HG03175 (cell line): ENCODE results near the gene MTARC1.
A peak's percentile ranks its signal among the peaks of the same experiment; 100 is the strongest.

Experiments used
- ATAC-seq: cut with Tn5 transposase; IDR thresholded peaks from one replicate; pipeline ENCODE4 v1.9.1; 2021; ENCODE audit warnings: mild to moderate bottlenecking, moderate library complexity; ENCODE audit not compliant: unreplicated experiment

The MTARC1 gene

DNA sequence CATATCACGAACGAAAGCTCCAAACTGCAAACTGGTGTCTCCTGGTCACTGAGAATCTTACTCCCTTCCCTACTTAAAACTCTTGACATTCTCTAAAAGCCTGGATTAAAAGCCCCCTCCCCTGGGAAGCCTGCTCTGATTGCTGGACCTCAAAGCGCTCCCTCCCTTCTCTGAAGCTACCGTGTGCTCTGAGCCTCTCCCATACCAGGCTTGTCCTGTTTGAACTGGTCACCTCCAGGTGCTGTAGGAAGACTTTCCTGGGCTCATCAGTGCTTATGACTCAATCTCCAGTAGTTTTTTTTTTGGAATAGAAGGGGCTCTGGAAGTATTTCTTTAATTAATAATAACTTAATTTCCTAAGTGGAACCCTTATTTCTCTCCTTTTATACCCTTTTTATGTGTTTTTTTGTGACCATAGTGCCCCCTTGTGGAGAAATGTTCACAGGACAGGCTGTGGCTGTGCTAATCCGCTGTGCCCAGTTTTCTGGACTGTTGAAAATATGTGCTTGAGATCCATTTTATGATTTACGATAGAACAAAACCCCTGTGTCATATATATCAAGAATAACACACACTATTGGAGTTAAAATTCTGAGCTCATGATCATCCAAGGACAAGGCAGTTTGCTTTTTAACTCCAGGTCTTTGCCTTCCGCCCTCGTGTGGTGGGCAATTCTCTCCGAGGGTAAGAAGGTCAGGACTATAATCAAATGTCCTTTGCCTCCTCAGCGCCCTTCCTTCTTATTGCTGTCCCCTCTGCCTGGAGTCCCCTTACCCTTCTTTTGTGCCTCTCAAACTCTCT lies 16.9 kb downstream of the MTARC1 start:
- ATAC-seq, result peak; percentile 50

DNA sequence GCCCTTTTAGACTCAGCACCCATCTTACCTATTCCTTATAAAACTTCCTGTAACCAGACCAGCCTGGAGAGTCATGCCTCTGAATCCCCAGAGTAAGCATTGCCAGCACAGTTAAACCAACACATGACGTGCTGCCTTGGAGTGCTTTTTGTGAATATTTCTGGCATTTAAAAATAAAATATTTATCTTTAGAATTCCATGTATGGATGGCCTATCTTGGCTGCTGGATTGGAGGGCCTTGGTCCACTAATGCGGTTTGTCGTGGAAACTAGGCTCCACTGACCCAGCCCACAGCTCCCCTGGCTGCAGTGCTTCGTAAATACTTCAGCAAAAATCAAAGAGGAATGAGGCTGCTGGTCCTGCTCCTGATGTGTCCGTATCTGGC lies 17.5 kb downstream of the MTARC1 start:
- no peak for ATAC-seq

DNA sequence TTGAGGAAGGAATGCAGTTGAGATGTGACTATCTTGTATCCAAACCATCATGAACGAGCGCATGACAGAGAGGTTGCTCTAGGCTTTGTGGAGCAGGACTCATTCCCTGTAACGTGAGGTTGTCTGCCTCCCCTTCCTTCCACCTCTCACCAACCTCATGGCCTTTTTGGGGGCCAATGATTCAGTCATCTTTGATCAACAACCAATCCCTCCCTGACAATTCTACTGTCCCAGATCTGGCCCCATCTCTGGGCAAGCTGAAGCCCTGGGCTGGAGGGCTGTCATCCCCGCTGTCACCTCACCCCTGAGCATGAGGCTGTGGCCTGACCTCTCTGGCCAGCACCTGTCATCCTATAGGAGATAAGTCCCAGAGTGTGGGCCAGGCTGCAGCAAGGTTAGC lies 19.7 kb downstream of the MTARC1 start:
- no peak for ATAC-seq

DNA sequence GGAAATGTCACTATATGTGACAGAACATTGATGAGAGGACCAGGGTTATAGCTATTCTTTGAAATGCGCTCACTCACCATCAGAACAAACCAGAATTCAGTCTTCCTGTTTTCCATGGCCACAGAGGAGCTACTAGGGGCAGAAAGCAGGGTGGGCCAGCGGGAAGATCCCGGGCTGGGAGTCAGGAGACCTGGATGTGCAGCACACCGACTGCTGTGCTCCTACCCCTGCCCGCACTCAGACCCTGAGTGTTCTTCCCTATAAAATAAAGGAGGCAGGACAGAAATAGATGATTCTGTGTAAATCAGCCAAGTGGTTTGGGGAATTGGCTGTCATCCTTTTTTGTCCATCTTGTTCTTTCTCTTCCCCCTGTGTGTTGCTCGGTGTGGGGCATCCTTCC lies 21.0 kb downstream of the MTARC1 start:
- ATAC-seq, result no peak

DNA sequence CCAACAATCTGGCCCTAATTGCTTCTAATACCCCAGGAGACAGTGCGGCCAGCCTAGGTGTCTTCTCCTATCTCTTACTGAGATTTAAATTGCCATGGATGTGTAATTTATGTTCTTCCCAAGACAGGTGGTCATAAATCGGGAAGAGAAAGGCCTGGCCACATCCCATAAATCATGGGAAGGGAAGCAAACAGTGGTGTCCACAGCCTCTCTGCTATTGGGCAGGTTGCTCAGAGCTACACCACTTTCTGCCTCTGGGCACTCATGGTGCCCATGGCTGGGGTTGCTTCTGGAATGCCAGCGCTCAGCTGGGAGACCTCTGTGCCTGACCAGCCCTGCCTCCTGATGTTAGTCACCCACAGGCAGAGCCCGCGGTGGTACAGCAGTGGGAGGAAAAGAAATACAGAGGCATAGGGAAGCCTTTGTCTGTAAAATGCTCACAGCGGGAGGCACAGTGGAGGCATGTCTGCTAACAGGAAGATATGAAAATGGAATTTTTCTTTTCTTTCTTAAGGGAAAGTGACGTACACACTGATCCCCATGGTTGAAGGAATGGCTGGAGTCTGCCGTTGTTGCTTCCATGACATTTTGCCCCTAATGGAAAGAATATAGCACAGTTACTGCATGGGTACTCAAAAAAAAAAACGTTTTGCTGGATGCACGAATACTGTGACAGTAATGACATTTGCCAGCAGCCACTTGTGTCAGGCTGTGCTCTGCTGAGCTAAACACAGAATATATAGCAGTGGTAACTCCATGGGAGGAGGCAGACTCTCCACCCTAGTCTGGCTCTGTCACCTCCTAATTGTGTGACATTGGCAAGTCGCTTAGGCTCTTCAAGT lies 21.9 kb downstream of the MTARC1 start:
- ATAC-seq, result no peak

DNA sequence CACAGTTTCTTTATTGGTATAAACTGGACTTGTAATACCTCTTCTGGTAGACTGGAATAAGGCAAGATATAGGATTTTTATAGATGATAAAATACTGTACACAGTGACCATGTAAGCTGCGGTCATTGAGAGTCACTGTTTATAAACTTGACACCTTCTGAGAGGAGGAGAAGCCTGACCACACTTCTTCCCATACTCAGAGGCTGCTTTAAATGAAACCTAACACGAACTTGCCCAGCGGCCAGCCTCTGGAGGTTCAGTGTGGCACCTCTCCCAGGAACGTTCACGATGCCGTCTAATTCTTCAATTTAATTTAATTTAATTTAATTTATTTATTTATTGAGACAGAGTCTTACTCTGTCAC lies 22.5 kb downstream of the MTARC1 start:
- ATAC-seq, result no peak

DNA sequence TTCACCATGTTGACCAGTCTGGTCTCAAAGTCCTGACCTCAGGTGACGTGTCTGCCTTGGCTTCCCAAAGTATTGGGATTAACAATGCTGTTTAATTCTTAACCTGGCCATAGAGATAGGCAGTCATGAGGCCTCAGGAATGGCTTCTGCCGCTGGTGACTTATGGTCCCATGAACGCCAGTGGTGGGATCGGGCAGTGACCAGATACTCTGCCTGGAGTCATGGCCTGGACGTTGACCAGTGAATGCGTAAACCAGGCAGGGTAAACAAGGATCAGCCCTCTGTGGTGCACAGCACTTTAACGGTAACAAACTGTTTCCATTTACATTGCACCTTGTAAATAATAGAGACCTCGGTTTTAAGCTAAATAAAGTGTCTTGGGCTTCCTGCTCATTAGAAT lies 23.0 kb downstream of the MTARC1 start:
- ATAC-seq, result no peak

DNA sequence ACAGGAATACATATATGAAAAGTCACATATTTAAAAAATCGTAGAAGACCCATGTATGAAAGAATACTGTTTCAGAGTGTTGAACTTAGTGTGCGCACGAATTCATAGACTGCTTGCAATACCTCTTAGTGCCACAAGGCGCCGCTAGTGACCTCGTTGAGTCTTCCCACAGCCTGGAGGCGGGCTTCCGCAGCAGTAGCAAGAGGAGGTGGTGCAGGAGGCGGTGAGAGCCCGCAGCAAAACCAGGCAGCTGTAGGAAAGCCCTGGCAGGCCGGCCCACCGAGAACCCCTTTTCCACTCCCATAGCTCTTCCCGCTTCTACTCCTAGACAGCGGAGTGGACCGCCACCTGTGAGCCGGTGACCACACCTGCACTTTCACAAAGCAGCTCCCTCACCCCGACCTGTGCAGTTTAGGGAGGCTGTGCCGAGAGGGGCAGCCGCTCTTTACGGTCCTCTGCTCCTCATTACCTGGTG lies 23.5 kb downstream of the MTARC1 start:
- ATAC-seq, result peak; percentile 98

DNA sequence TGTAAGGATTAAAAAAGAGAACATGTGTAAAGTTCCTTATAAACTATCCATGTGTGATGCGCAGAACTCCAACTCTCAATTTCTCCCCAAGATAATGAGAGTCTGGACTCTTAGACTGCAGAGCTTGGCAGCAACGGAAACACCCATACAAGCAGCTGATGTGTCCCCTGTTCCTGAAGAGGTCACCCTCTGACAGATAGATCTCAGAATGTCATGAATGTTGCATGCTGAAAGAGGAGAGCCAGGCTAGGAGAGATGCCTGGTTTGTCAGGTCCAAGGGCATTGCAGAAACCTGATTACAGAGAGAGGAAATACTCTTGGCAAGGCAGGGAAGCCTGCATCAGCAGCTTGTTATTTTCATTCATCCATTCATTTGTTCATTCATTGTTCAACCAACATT lies 24.2 kb downstream of the MTARC1 start:
- ATAC-seq, result no peak

DNA sequence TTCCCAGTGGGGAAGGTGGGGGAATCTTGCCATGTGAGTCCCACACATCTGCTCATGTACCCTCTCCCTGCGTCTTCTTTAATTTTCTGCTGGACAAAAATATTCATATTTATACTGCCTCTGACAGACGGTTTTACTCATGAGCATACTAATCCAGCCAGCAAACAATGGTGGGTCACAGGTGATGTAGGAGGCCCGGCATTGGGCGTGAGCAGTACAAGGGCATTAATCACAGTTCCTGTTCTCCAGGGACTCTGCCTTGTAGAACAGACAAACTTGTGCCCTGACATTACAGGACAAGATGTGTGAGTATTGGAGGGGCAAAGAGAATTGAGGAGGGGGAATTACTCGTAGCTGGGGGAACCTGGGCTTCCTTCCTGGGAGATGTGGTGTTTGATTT lies 25.0 kb downstream of the MTARC1 start:
- no peak for ATAC-seq

DNA sequence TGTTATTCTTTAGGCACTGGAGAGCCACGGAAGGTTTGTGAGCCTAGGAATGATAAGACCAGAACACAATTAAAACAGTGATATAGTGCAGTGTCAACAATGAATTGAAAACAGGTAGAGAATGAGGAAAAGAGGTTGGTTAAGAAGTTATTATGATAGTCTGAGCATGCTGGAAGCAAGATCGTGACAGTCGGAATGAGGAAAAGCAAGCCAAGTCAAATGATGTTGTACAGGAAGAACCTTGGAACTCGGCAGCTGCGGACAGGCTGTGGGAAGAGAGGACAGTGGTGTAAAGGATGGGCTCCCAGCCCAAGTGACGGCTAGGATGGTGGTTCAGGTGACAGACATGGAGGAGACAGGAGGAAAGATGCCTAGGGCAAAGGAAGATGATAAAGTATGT lies 25.6 kb downstream of the MTARC1 start:
- no peak for ATAC-seq

DNA sequence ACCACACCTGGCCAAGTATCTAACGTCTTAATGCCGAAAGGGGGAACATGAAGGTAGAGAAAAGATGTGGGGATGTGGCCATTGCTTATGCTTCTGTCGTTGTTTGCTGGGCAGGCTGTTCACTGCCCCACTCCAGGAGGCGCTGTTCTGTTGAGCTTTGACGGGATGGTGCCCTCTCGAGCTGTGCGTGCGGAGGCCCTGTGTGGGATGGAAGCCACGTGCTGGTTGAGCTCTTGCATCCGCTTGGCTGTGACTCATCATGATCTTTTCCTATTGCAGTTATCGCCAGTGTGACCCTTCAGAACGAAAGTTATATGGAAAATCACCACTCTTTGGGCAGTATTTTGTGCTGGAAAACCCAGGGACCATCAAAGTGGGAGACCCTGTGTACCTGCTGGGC lies 26.3 kb downstream of the MTARC1 start:
- no peak for ATAC-seq

DNA sequence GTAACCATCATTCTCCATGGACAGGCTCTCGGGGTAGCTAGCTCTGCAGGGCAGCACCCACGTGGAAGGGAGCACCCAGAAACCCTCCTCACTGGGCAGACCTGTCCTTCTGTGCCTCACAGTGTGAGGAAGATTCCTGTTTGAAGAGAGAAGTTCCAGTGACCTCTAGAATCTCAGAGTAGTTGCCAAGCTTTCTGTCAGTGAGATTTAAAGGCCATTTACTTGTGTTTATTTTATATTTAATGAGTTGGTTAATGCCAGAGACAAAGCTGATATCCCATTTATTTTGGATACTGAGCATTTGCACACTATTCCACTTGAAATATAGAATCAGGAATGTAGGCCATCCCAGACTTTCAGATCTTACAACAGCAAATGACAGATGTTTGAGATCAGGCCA lies 28.7 kb downstream of the MTARC1 start:
- ATAC-seq, result no peak

DNA sequence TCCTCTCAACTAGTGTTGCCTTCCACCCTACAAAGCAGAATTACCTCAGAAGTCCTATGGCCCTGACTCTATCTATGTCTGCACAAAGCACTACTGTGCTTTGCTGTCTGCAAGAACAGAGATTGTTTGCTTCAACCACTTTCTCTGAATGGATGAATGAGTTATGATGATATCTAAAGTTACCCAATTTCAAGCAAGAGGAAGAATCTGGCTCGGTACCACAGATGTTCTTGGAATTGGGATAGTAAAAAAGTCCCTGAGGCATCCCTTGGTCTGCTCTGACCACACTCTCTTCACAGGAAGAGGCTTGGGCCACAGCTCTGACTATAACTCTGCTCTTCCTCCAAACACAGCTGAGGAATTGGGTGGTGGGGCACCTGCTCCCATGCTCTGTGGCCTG lies 31.2 kb downstream of the MTARC1 start:
- no peak for ATAC-seq

DNA sequence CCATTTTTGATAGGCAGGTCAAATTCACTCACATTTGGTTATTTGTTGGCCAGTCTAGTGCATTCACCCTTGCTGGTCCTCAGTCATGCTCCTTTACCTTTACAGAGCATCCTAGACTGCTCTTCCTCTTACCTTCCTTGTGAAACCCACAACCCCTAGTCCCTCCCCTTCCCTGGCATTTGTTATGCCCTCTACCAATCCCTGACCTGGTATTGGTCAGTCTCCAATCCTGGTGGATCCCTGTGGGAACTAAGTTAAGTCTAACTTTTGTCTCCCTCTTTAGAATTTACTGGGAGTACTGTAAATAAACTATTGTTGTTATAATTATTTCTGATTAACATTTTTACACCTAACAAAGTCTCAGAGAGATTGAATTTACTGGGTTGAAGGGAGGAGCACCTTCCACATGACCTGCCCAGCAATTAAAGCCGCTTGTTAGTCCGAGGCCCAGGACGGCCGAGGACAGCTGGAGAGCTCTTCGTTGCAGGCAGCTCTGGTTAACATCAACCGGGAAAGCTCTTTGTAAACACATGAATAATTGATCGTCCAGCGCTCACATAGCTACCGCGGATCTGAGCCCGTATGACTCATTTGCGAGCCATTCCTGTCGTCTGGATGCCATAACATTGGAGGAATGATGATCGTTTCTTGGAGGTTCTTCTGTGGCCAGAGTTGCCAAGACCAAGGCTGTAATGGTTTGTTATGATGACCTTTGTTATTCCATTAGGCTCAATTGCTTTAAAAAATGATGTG lies 31.9 kb downstream of the MTARC1 start:
- ATAC-seq, result no peak

DNA sequence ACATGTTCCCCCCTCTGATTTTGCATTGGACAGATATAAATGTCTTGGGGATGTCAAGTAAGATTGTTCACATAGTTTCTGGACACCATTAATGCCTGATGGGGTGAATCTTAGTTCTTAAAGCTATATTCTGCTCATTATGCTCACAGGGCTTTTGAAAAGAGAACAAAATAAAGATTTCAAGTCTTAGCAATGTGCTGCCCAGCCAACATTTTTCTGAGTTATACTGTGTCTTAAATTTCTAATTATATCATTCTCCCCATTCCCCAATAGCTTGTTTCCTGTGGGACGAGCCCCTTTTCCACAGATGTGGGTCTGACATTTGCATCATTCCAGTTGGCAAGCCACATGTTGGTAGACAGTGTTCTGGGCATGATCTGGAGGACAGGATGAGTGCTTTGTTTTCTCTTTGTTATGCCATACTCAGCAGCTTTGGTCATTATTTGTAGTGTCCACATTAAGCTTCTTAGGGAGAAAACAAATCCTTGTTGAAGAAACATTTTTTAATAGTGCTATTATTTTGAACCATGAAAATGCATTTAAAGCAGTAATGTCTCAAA lies 32.8 kb downstream of the MTARC1 start:
- no peak for ATAC-seq

DNA sequence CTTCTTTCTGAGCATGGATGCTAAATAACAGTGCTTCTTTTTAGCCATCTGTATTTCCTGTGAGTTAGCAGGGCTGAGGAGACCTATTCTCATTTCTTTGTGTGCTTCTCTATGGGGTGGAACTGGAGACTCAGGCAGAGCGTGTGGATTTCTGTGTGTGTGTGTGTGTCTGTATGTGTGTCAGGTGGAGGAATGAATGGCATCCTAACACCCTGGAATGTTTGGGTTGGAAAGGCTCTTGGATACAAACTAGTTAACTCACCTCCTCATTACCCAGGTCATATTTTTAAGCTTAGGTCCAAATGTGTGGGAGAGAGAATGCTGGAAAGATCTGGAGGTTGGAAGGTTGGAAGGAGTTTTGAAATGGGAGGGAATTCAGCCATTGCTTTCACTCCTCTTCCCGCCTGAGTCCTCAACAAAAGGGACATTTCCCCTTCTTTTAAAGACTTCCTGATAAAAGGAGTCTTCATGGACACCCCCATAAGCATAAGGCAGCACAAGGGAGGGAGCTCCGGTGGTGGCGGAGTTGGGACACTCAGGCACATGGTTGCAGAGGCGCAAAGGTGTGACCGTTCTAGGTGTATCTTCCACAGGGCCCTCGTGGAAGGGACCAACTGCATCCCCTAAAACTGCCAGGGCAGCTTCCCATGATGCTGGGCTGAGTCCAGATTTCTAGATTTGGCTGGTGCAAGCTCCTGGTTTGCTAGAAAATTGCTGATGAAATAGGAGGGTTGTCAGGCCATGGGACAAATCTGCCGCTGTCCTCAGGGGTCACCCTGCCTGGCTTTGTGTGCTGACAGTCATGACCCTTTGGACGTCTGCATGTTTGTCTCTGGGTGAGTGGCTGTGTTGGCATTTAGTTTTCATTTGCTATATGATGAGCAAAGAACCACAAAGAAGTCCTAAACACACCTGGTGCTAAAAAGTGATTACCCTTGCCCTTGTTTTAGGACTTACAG lies 37.6 kb downstream of the MTARC1 start:
- no peak for ATAC-seq

DNA sequence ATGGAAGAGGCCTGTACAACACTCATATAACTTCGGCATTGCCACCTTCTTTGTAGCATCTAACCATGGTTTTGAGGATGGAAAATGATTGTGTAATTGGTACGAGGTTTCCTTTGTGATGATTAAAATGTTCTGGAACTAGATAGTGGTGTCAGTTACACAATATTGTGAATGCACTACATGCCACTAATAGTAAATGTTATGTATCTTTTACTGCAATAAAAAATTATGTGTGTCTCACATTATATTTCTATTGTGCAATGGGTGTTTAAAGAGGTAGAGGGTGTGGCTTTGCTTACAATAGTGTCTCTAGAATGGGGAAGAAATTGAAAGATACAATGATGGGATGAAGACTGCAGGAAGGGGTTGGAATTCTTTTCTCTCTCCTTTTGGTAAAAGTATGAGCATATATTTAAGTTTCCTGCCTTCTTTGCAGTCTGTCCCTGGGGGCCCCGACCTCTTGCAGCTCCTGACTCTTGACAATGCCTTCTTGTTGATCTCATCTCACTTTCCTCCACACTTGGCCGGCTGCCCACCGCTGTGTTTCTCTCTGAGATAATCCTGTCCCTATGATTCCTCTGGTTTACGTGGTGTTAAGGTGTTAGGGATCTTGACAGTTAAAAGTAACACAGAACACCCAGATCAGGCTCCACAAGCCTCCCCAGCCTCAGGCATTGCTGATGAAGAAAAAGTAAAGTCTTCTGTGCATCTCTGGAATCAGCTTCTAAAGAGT lies 39.3 kb downstream of the MTARC1 start:
- no peak for ATAC-seq

DNA sequence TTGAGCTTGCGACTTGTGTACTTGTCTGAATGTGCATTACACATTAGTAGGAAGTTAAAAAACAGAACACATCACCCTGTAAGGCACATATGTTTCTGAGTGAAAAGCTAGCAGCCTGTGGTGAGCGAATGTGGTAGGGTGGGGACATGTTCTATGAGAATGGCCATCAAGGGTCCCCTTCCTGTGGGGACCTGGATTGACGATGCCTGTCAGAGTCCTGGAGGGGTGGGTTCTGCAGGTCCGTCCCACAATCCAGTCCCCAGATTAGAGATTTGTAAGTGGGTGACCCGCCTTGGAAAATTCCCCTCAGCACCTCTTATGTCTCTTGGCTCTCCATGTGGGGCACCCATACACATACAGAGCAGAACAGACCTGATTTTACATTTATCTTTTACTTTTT lies 40.0 kb downstream of the MTARC1 start:
- no peak for ATAC-seq
